Ishikawa (cell line): ENCODE data around the gene ZNF385C.

Experiments
- EP300 ChIP-seq: IDR thresholded peaks from 2 replicates; pipeline ENCODE4 v1.6.1; 2012; ENCODE audit warnings: borderline replicate concordance
- REST ChIP-seq: IDR thresholded peaks from 2 replicates; pipeline ENCODE4 v1.6.1; 2012; ENCODE audit warnings: low read depth, mild to moderate bottlenecking
- TAF1 ChIP-seq: IDR thresholded peaks from 2 replicates; pipeline ENCODE4 v1.6.1; 2012; ENCODE audit warnings: low read depth, mild to moderate bottlenecking

DNA sequence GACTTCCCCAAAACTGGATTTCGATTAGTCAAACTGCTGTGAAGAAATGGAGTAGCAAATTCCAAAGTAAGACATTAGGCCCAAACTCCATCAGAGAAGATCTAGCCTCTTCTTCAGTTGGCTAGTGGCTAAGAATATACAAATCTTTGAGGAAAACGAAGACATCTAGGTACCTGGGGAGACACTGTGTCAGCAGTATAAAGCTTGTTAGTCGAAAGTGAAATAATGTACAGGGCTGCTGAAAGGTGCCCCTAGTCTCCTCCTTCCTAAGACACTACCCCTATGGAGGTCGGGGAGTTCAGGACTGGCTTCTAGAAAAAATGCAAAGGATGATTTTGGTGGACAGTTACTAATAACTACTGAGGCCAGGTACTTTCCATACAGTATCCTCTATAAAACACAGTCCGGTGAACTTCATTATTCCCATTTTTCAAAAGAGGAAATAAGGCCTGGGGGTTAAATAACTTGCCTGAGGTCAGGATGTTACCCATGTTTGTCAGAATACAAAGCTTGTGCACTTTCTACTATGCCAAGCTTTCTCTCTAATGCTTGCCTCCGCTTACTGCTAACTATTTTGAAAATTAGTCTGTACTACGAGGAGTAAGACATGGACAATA lies 96.0 kb downstream of the ZNF385C start:
- no peak for TF ChIP-seq REST
- no peak for TF ChIP-seq EP300
- TF ChIP-seq TAF1 = no peak
